ENCODE results near the gene HDAC8.
"Not testable (repeated sequence)": the region's sequence is repeated elsewhere in the genome, so short reads cannot be mapped to it uniquely, and the experiment has no call there.

Gene HDAC8

DNA sequence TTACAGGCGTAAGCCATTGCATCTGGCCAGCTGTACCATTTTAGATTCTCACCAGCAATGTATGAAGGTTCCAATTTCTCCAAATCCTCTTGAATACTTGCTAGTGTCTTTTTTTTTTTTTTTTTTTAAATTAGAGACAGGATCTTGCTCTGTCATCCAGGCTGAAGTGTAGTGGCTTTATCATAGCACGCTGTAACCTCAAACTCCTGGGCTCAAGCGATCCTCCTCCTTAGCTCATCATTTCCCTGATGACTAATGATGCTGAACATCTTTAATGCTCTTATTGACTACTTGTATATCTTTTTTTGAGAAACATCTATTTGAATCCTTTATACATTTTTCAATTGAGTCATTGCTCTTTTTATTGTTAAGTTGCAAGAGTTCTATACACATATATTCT lies 40.3 kb downstream of the HDAC8 start:
- DNase-seq = no peak

DNA sequence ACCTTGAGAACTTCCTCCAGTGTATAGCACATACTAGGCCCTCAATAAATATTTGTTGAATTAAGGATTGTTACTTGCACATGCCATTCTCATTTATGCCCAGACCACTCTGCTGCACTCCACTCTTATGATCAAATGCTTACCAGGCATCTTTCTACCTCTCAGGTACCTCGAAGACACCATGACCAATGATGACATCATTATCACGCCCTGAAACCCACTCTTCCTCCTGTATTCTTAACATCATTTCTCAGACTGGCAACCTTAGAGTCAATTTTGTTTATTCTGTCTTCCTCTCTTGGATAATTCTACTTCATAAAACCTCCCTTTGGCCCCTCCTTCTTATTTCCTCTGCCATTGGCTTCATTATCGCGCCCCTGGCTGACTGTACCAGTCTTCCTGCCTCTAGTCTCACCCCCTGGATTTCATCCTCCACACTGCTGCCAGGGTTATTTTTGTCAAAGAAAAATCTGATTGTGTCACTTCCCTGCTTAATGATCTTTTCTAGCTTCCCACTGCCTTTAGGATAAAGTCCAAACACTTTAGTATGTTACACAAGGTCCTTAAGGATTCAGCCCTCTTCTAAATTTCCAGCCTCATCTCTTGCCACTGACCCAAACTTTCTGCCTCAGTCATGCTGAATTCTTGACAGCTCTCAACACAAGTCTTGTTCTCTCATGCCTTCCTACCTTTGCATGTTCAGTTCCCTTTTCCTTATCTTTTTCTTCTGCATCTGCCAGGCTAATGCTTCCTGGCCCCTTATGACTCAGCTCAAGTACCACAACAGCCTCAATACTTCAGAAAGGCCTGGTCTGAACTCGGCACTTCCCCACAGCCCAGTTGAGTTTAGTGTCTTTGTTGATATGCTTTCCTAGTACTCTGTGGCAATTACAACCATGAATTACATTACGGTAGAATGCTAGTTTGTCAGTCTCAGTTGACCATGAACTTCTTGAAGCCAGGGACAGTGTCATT lies 45.8 kb downstream of the HDAC8 start:
- DNase-seq = no peak

DNA sequence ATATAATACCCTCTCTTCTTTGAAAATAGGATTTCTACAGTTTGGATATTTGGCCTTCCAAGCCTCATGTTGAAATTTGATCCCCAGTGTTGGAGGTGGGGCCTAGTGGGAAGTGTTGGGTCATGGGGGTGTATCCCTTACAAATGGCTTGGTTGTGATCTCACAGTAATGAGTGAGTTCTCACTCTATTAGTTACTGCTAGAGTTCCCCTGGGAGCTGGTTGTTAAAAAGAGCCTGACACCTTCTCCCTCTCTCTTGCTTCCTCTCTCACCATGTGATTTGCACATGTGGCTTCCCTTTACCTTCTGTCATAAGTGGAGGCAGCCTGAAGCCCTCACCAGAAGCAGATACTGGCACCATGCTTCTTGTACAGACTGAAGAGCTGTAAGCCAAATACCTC lies 73.9 kb downstream of the HDAC8 start:
- DNase-seq = no peak

GRCh38 chrX:72495046-72495445 lies 77.6 kb downstream of the HDAC8 start:
- no peak for DNase-seq

GRCh38 chrX:72492499-72492898 lies 80.1 kb downstream of the HDAC8 start:
- no peak for DNase-seq

GRCh38 chrX:72490221-72490620 lies 82.4 kb downstream of the HDAC8 start:
- not testable (repeated sequence) for DNase-seq

DNA sequence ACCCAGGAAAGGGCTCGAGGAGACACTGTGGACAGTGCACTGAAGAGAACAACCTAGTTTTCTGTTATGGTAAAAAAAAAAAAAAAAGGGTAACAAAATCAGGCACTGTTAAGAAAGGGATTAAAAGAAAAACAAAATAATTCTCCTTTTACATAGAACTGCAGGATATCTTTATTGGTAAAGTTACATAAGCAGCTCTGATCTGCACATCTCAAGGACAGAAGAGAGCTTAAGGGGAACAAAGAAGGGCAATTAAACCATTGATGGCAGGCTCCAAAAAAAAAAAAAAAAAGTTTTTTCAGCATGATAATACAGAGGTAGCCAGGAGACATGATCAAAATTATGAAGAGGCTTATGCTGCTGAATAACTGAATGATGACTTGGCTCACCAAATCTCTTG lies 85.0 kb downstream of the HDAC8 start:
- DNase-seq = no peak

DNA sequence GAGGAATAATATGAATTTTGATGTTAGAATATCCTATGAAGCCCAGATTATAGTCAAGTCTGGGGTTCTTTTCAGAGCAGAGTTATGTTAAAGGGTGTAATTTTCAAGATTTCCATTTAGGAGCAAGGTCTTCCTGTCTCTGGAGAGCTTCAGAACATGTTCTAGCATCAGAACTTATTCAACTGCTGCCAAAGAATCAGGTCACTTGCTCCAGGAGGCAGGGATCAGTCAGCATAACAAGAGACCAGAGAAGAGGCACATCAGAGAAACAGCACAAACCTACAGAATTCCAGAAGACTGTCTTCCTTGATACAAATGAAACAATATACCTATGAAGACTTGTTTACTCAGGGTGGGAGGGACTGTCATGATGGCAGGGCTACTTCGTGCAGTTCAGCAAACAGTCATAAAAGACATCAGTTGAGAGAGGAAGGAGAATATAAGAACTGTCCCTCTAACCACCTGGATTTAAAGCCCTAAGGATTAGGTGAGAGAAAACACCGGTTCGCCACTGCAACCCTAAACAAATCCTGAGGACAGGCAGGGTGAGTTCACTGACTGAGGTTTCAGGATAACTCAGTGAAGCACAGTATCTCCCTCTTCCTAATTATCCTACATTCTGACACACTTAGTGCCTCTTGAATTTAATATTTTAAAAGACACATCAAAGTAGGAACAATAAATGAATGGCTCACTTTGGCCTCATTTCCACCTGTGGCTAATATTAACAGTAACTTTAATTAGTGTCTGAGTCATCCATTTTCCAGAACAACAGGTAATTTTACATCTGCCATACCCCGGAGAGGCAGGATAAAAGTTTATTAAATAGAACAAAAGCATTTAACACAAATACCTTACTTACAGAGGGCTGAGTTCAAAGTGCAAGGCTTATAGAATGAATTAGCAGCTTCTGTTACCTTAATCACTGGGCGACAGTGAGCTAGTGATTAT lies 93.0 kb downstream of the HDAC8 start:
- DNase-seq = no peak

DNA sequence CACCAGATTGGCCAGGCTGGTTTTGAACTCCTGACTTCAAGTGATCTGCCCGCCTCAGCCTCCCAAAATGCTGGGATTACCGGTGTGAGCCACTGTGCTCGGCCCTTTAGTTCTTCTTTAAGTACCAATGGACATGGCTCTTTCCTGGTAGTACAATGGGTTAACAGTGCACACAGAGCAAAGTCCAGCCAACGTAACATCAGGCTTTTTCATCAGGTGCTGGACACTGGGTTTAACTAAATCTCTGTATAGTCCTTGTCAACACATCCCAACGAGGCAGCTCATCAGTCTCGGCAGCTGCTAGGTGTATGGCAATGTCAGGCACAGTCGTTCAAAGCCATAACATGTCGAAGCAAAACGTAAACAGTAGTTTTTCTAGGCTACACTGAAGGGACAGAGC lies 93.8 kb downstream of the HDAC8 start:
- no peak for DNase-seq

DNA sequence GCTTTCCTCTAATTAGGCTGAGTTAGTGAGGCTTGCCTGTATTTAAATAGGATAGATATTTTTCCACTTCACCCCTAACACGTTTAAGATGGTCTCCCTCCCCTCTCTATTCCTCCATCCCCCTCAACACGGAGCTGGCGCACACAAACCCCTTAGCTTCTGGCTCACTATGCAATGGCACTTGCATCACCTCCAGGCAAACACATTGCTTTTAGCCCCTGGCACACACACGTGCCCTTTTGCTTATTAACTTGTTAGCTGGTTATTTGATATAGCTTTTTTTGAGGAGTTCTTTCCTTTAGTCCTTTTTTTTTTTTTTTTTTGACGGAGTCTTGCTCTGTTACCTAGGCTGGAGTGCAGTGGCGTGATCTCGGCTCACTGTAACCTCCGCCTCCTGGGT lies 94.3 kb downstream of the HDAC8 start:
- DNase-seq = no peak

DNA sequence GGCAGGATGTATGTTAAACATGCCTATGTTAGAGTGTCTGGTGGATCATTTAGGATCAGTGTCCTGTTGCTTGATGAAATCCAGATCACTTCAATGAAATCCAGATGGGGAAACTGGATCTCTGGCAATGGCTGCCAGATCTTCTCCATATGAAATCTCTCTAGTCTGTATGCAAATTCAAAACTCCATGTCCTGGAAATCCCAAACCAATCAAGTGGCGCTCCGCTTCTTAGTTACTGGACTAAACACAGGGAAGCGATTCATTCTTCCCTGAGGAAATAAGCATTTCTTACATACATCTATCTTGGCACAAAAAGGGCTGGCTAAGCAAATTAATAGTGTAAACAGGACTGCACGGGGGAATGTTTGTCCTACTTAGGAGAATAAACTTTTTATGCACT lies 94.9 kb downstream of the HDAC8 start:
- no peak for DNase-seq

DNA sequence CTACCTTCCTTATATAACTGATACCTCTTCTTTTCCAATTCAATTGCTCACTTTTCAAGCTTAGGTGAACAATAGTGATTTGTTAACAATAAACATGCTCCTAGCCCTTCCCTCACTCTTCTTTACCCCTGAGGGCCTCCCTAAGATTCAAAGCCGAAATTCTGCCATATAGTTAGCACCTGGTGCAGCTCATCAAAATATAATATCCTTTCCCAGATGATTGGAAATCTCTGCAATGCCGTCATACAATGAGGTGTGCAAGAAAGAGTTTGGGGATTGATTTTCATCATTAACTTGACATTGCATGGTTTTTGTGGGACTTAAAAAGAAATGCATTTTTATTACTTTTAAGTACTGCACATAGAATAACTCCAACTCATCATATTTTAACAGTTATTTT lies 95.3 kb downstream of the HDAC8 start:
- no peak for DNase-seq

- no peak for DNase-seq
Measured at GRCh38 chrX:72475952-72476668, 96.5 kb downstream of the HDAC8 start.

DNA sequence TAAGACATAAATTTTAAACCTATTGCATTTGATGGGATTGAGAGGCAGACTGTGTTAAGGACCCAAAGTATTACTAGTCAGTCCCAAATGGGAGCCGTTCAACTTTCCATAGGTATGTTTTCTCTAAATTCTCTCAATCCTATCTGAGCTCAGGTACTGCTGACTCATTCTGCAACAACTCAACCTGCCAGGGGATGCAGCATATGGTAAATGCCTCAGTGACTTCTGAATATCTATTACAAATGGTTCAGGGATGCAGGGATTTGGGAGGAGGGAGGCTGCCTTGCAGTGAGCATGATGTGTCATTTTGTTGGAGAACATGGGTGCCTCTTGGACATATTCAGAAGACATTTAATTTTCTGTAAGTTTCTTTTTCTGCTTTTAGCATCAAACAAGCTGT lies 97.3 kb downstream of the HDAC8 start:
- no peak for DNase-seq

DNA sequence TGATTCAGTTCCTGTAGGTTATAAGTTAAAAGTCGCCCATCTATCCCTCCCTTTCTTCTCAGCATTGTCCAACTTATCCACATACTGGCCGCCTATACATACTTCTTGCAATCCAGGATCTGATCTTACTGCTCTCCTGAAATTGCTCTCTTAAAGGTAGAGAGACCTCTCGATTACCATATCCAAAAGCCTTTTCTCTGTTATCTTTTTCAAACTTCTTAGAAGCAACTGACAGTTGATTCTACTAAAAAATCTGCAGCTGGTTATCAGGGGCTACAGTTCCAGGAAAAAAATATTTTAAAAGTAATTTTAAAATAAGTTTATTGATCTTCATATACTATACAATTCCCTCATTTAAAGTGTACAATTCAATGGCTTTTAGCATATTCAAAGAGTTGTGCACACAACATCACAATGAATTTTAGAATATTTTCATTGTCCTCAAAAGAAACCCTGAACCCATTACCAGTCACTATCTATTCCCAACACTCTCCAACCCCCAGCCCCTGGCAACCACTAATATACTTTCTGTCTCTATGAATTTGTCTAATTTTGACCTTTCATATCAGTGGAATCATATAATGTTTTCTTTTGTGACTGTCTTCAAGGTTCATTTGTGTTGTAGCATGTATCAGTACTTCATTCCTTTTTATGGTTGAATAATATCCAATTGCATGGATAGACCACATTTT lies 102.0 kb downstream of the HDAC8 start:
- DNase-seq = no peak

DNA sequence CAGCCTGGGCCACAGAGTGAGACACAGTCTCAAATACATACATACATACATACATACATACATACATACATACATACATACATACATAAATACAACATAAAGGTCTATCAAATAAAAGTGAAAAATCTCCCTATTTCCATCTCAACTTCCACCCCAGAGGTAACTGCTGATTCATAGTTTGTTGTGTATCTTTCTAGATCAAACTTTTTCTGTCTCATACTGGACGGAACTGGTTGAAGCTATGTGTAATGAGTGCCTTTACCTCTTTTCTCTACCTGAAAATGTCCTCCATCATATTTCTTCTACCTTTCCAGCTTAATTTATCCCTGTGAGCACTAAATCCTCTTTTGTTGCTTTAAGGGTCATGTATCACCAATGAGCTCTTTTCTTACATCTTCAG lies 102.5 kb downstream of the HDAC8 start:
- no peak for DNase-seq

DNA sequence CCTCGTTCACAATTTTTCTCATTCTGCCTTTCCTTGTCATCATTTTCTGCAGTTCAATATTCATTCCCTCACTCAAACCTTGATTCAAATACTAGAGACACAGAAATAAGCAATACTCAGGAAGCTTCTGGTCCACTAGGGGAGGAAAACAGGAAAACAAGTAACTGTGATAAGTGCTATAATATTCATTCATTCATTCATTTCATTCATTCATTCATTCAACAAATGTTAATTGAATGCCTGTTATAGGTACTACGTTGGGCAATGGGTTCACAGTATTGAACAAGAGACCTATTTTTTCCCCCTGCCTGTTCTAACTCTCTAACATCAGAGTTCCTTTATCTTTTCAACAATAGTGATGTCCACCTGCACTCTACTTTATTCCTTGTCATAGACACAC lies 104.0 kb downstream of the HDAC8 start:
- DNase-seq = no peak

DNA sequence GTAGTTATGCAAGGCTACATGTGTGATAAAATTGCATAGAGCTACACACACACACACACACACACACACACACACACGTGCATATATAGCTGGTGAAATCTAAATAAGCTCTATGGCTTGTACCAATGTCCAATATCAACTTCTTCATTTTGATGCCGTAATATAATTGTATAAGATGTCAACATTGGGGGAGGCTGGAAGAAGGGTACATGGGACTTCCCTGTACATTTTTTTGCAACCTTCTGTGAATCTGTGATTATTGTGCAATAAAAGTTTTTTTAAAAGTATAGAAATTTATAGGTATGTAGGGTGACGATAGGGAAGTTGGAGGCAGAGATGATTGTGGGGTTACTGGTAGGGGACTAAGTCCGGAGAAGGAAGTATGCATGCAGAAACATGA lies 105.5 kb downstream of the HDAC8 start:
- DNase-seq = no peak

GRCh38 chrX:72466493-72466892 lies 106.2 kb downstream of the HDAC8 start:
- no peak for DNase-seq

DNA sequence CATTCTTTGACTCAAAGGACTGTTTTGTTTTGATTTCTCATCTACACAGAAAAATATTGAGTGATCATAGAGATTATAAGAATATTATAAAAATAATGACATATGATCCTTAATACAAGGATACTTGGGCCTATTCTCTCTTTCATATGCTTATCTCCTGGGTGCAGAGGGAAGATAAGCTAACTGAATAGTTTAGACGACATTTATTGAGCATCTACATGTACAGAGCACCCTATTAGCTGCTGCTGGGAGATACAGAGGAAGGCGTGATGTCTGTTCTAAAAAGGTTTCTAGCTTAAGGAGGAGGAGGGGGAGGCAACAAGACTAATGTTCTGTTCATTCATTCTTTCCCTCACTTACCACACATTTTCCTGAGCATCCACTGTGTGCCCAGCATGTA lies 106.8 kb downstream of the HDAC8 start:
- DNase-seq = no peak

DNA sequence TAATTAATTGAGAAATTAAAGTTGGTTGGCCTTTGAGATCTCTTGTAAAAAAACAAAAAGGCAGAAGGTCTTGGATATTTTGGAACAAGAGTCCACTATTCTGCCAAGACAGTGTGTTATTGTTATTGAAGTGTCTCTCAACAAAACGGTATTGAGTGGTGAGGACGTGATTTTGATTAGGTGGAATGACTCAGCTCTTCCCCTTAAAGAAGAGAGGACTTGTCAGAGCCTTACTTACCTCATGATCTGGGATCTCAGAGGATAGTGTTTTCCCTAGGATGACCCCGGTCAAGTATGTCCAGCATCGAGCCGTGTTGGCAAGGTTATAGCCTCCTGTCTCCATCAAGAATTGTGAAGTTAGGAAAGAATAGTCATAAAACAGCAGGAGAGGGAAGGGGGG lies 110.9 kb downstream of the HDAC8 start:
- no peak for DNase-seq

DNA sequence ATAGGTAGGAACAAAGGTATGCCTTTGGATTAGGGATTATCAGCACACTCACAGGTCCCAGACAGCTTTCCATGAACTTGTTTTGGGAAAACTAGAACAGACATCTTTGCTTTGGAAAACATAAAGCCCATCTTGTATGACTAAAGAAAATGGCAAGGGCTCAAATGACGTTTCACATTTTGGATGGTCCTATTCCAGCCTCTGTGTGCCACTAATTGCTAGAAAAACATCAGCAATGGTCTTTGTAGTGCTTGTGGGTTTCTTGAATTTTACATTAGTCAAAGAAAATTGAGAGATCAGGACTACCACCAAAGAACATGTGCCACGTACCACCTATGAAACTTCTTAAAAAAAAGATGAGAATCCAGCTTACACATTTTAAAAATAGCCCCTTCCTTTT lies 111.4 kb downstream of the HDAC8 start:
- DNase-seq = no peak
